Activated naive CD4-positive, alpha-beta T cell treated with anti-CD3 and anti-CD28 coated beads for 36 hours (primary cell): ENCODE results near the gene XIRP2. TPM values are rescaled to one million over a fixed set of nuclear protein-coding genes. Genes with fewer than 3 reads are reported as not detected.
"Not testable (repeated sequence)": the region's sequence is repeated elsewhere in the genome, so short reads cannot be mapped to it uniquely, and the experiment has no call there.

Experiments
- CTCF ChIA-PET: fragments of 350-600 bp; sonication (Branson Sonifier 250); formaldehyde crosslinking; loops from one replicate; lab custom pipeline; 2021; ENCODE audit warnings: antibody characterized with exemption; lab: Charles Lee
- DNase-seq: peaks from one replicate; pipeline ENCODE4 v3.0.0-alpha.2; 2020
- H3K27ac Mint-ChIP-seq: one replicate; pipeline ENCODE4 v1.8.0; 2021; ENCODE audit warnings: mild to moderate bottlenecking, mixed read lengths
- H3K27me3 Mint-ChIP-seq: one replicate; pipeline ENCODE4 v1.8.0; 2021; ENCODE audit warnings: low read depth, mixed read lengths
- H3K36me3 Mint-ChIP-seq: one replicate; pipeline ENCODE4 v1.8.0; 2021; ENCODE audit warnings: low read depth, mixed read lengths
- H3K4me1 Mint-ChIP-seq: one replicate; pipeline ENCODE4 v1.8.0; 2021; ENCODE audit warnings: low read depth, mixed read lengths
- H3K4me3 Mint-ChIP-seq: one replicate; pipeline ENCODE4 v1.8.0; 2021; ENCODE audit warnings: mild to moderate bottlenecking, moderate library complexity, mixed read lengths
- H3K9me3 Mint-ChIP-seq: one replicate; pipeline ENCODE4 v1.8.0; 2021; ENCODE audit warnings: mixed read lengths
- intact Hi-C: fragments of 100-400 bp; cut with micrococcal nuclease; formaldehyde crosslinking; loops from one replicate; pipeline ENCODE4 v1.15.1; 2023
- total RNA-seq, 2 experiments: library from RNA; stranded (reverse); gene quantifications; one replicate each; pipeline ENCODE4 v1.2.3, GENCODE V29; 2021

XIRP2 gene
- total RNA-seq, 2 experiments from 2014 or later: not detected

- intact Hi-C loops: not testable (repeated sequence)
Measured at GRCh38 chr2:167098931-167099330, 210.7 kb downstream of the XIRP2 start.

GRCh38 chr2:167100506-167100905 lies 212.2 kb downstream of the XIRP2 start:
- CTCF ChIA-PET: no interaction called here
- intact Hi-C loops: no loop called here
- Mint-ChIP-seq H3K36me3 (no peaks in the 10 kb centered on the region), H3K9me3 (no peaks in the 10 kb centered on the region), H3K4me3 (no peak overlapping the region), H3K4me1 (no peaks in the 10 kb centered on the region), H3K27ac (no peak overlapping the region), H3K27me3 (no peaks in the 10 kb centered on the region)
- DNase-seq: no peak

More at GRCh38 chr2:167098931-167099330, 210.7 kb downstream of the XIRP2 start:
- DNase-seq, H3K4me1 Mint-ChIP-seq, H3K36me3 Mint-ChIP-seq, H3K9me3 Mint-ChIP-seq, H3K27me3 Mint-ChIP-seq, CTCF ChIA-PET, H3K27ac Mint-ChIP-seq, H3K4me3 Mint-ChIP-seq: not testable (repeated sequence)

GRCh38 chr2:167103028-167103756 lies 214.9 kb downstream of the XIRP2 start:
- H3K4me3 Mint-ChIP-seq: no peak overlapping the region
- no peaks in the 10 kb centered on the region for H3K4me1 Mint-ChIP-seq
- CTCF ChIA-PET: no interaction called here
- peaks cover under 1% of the 10 kb centered on the region for H3K9me3 Mint-ChIP-seq
- H3K27me3 Mint-ChIP-seq: no peaks in the 10 kb centered on the region
- intact Hi-C loops: no loop called here
- H3K36me3 Mint-ChIP-seq: no peaks in the 10 kb centered on the region
- no peak for DNase-seq
- H3K27ac Mint-ChIP-seq: no peak overlapping the region

- CTCF ChIA-PET: no interaction called here
- intact Hi-C loops: no loop called here
Measured at GRCh38 chr2:167103757-167104133, 215.5 kb downstream of the XIRP2 start.

GRCh38 chr2:167104691-167105090 lies 216.4 kb downstream of the XIRP2 start:
- H3K4me3 Mint-ChIP-seq: no peak overlapping the region
- DNase-seq: no peak
- no peaks in the 10 kb centered on the region for H3K4me1 Mint-ChIP-seq
- H3K36me3 Mint-ChIP-seq: no peaks in the 10 kb centered on the region
- intact Hi-C loops: no loop called here
- CTCF ChIA-PET: interaction anchor here (0.5 kb wide), 1 partner anchor 1816 kb away, joined by 3 read pairs; no protein-coding TSS in a partner anchor
- no peak overlapping the region for H3K27ac Mint-ChIP-seq
- H3K9me3 Mint-ChIP-seq: peaks cover 3% of the 10 kb centered on the region
- H3K27me3 Mint-ChIP-seq: no peaks in the 10 kb centered on the region

More at GRCh38 chr2:167103757-167104133, 215.5 kb downstream of the XIRP2 start:
- Mint-ChIP-seq H3K27me3 (no peaks in the 10 kb centered on the region), H3K4me1 (no peaks in the 10 kb centered on the region), H3K4me3 (no peak overlapping the region), H3K27ac (no peak overlapping the region), H3K9me3 (peaks cover 2% of the 10 kb centered on the region), H3K36me3 (no peaks in the 10 kb centered on the region)
- DNase-seq: no peak

- H3K9me3 Mint-ChIP-seq, H3K4me3 Mint-ChIP-seq, CTCF ChIA-PET, DNase-seq, H3K27ac Mint-ChIP-seq, H3K4me1 Mint-ChIP-seq, intact Hi-C loops, H3K27me3 Mint-ChIP-seq, H3K36me3 Mint-ChIP-seq: not testable (repeated sequence)
Measured at GRCh38 chr2:167109682-167110081, 221.4 kb downstream of the XIRP2 start.

- Mint-ChIP-seq H3K4me1 (no peaks in the 10 kb centered on the region), H3K27ac (no peak overlapping the region), H3K9me3 (peaks cover 5% of the 10 kb centered on the region), H3K27me3 (no peaks in the 10 kb centered on the region), H3K4me3 (no peak overlapping the region), H3K36me3 (no peaks in the 10 kb centered on the region)
- CTCF ChIA-PET: no interaction called here
- no peak for DNase-seq
- intact Hi-C loops: no loop called here
Measured at GRCh38 chr2:167110345-167110744, 222.1 kb downstream of the XIRP2 start.

- Mint-ChIP-seq H3K4me1 (no peaks in the 10 kb centered on the region), H3K4me3 (no peak overlapping the region), H3K9me3 (peaks cover 3% of the 10 kb centered on the region), H3K27me3 (no peaks in the 10 kb centered on the region), H3K27ac (no peak overlapping the region), H3K36me3 (no peaks in the 10 kb centered on the region)
- intact Hi-C loops: no loop called here
- CTCF ChIA-PET: no interaction called here
- DNase-seq: no peak
Measured at GRCh38 chr2:167114018-167114417, 225.7 kb downstream of the XIRP2 start.

GRCh38 chr2:167115541-167115940 lies 227.3 kb downstream of the XIRP2 start:
- no peak overlapping the region for H3K4me3 Mint-ChIP-seq
- peaks cover 2% of the 10 kb centered on the region for H3K9me3 Mint-ChIP-seq
- H3K27ac Mint-ChIP-seq: no peak overlapping the region
- CTCF ChIA-PET: interaction anchor here (0.6 kb wide), 1 partner anchor 44 kb away, joined by 3 read pairs; no protein-coding TSS in a partner anchor
- intact Hi-C loops: no loop called here
- H3K36me3 Mint-ChIP-seq: no peaks in the 10 kb centered on the region
- no peaks in the 10 kb centered on the region for H3K27me3 Mint-ChIP-seq
- no peak for DNase-seq
- H3K4me1 Mint-ChIP-seq: no peaks in the 10 kb centered on the region

- Mint-ChIP-seq H3K4me1 (no peaks in the 10 kb centered on the region), H3K27me3 (no peaks in the 10 kb centered on the region), H3K4me3 (no peak overlapping the region), H3K9me3 (no peaks in the 10 kb centered on the region), H3K36me3 (no peaks in the 10 kb centered on the region), H3K27ac (no peak overlapping the region)
- no peak for DNase-seq
- intact Hi-C loops: no loop called here
- CTCF ChIA-PET: no interaction called here
Measured at GRCh38 chr2:167122389-167122788, 234.1 kb downstream of the XIRP2 start.

- intact Hi-C loops: no loop called here
- DNase-seq: no peak
- H3K27me3 Mint-ChIP-seq: no peaks in the 10 kb centered on the region
- no peak overlapping the region for H3K27ac Mint-ChIP-seq
- H3K36me3 Mint-ChIP-seq: no peaks in the 10 kb centered on the region
- H3K4me1 Mint-ChIP-seq: no peaks in the 10 kb centered on the region
- CTCF ChIA-PET: no interaction called here
- no peaks in the 10 kb centered on the region for H3K9me3 Mint-ChIP-seq
- no peak overlapping the region for H3K4me3 Mint-ChIP-seq
Measured at GRCh38 chr2:167126165-167126564, 237.9 kb downstream of the XIRP2 start.

- H3K27me3 Mint-ChIP-seq: no peaks in the 10 kb centered on the region
- H3K9me3 Mint-ChIP-seq: no peaks in the 10 kb centered on the region
- no peak overlapping the region for H3K27ac Mint-ChIP-seq
- no peaks in the 10 kb centered on the region for H3K36me3 Mint-ChIP-seq
- intact Hi-C loops: loop anchor here (1.0 kb wide), 1 partner anchor 85 kb away; no protein-coding TSS in a partner anchor
- DNase-seq: no peak
- CTCF ChIA-PET: no interaction called here
- no peaks in the 10 kb centered on the region for H3K4me1 Mint-ChIP-seq
- no peak overlapping the region for H3K4me3 Mint-ChIP-seq
Measured at GRCh38 chr2:167127135-167127534, 238.9 kb downstream of the XIRP2 start.

GRCh38 chr2:167128130-167128529 lies 239.8 kb downstream of the XIRP2 start:
- Mint-ChIP-seq H3K4me1 (no peaks in the 10 kb centered on the region), H3K27ac (no peak overlapping the region), H3K9me3 (no peaks in the 10 kb centered on the region), H3K36me3 (no peaks in the 10 kb centered on the region), H3K4me3 (no peak overlapping the region), H3K27me3 (no peaks in the 10 kb centered on the region)
- intact Hi-C loops: no loop called here
- DNase-seq: no peak
- CTCF ChIA-PET: no interaction called here
